ENCODE data around the gene WASHC3.

- TF ChIP-seq, protein P1, sequence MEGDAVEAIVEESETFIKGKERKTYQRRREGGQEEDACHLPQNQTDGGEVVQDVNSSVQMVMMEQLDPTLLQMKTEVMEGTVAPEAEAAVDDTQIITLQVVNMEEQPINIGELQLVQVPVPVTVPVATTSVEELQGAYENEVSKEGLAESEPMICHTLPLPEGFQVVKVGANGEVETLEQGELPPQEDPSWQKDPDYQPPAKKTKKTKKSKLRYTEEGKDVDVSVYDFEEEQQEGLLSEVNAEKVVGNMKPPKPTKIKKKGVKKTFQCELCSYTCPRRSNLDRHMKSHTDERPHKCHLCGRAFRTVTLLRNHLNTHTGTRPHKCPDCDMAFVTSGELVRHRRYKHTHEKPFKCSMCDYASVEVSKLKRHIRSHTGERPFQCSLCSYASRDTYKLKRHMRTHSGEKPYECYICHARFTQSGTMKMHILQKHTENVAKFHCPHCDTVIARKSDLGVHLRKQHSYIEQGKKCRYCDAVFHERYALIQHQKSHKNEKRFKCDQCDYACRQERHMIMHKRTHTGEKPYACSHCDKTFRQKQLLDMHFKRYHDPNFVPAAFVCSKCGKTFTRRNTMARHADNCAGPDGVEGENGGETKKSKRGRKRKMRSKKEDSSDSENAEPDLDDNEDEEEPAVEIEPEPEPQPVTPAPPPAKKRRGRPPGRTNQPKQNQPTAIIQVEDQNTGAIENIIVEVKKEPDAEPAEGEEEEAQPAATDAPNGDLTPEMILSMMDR (IDR thresholded peaks at IDR 0.05 in 2 of 3, conservative IDR thresholded peaks at IDR 0.05 in 1 of 3; ENCODE audit: control insufficient read depth in 2 of 3, extremely low read depth in 1 of 3, insufficient read depth in 1 of 3, low read depth in 3 of 3, low read length in 3 of 3), result no peak
- TF ChIP-seq CHD2 (IDR thresholded peaks at IDR 0.05; ENCODE audit: borderline replicate concordance, low read depth, low read length), result no peak
These were observed 46.2 kb upstream of the WASHC3 start for GRCh38 chr12:102107970-102108369.
